Occipital lobe (tissue), 3 donors: ENCODE data around the gene AGRN. TPM values are rescaled to one million over a fixed set of nuclear protein-coding genes. Genes with fewer than 3 reads are reported as not detected.
"Not testable (repeated sequence)": the region's sequence is repeated elsewhere in the genome, so short reads cannot be mapped to it uniquely, and the experiment has no call there.

Experiments
- DNase-seq: peaks from one replicate; lab custom pipeline; 2025; lab: John Stamatoyannopoulos, UW
- small RNA-seq: library from RNA; depleted of rRNA; stranded (forward); fragments of <200 nt; gene quantifications from one replicate; pipeline ENCODE3, GENCODE V24; 2014
- total RNA-seq: library from RNA; depleted of rRNA; stranded (reverse); fragments of >200 nt; gene quantifications from one replicate; pipeline ENCODE4 v1.2.3, GENCODE V29; 2014

The AGRN gene
- total RNA-seq, 1 donor from 2014 or later = 71.9 TPM

DNA sequence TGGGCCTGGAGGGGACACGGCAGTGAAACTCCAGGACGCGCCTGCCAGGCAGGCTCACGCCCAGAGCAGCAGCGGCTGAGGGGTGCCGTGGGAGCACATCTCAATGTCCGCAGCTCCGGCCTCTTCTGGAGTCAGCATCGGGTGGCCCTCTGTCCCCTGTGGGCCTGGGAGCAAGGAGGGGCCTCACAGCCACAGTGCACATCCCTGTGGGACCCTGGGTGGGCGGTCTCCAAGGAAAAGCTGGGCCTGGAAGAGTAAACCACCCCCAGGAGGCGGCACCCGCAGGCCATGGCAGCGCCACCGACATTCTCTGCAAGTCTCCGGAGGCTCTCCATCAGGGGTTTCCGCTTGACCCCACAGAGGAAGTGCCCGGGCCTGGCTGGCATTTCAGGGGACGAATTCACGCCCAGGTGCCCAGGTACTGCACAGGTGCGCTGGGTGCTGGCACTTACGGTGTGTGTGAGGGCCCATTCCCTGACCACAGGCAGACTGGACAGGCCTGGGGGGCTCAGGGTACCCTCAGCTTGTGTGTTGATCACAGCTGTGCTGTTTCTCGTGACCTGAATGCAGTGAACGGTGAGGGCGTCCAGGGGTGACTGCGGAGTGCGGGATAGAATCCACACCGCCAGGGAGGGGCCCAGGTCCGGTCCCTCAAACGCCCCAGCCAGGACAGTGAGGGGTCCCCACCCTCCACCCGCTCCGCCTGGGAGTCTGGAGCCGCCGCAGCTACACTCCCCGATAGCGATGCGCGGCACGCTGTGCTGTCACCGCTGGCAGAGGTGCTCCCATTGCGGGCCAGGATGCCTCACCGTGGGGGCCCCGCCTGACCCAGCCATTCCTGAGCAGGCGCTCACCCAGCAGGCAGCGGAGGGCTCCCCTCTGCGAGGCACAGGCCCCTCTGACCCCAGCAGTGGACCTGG, 70.8 kb downstream of the AGRN start:
- no peak for DNase-seq

DNA sequence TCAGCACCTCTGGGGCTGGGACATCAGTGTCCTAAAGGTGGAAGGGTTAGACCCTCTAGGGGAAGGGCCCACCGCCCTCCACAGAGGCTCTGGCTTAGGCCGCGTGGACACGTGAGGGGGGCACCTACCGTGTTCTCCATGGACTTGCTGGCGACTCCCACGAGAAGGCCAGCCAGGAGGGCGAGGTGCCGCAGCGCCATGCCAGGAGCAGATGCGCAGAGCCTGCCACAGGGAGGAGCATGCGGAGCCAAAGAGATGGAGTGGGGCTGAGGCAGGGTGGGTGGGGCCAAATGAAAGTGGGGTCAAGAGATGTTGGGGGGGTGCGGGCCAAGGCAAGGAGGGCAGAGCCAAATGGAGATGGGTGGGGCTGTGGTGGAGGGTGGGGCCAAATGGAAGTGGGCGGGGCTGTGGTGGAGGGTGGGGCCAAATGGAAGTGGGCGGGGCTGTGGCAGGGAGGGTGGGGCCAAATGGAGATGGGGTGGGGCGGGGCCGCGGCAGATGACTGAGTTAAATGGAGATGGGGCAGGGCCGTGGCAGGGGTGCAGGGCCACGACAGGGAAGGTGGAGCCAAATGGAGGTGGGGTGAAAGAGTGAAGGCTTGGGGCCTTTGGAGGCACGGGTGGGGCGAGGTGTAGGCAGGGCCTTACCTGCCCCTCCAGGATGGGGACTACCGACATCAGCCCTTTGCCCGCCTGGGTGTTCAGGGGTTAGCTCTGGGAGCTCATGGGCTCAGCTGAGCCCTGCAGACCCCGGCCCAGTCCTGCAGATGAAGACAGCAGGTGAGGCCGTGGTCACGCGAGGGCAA, 71.6 kb downstream of the AGRN start:
- DNase-seq = no peak

DNA sequence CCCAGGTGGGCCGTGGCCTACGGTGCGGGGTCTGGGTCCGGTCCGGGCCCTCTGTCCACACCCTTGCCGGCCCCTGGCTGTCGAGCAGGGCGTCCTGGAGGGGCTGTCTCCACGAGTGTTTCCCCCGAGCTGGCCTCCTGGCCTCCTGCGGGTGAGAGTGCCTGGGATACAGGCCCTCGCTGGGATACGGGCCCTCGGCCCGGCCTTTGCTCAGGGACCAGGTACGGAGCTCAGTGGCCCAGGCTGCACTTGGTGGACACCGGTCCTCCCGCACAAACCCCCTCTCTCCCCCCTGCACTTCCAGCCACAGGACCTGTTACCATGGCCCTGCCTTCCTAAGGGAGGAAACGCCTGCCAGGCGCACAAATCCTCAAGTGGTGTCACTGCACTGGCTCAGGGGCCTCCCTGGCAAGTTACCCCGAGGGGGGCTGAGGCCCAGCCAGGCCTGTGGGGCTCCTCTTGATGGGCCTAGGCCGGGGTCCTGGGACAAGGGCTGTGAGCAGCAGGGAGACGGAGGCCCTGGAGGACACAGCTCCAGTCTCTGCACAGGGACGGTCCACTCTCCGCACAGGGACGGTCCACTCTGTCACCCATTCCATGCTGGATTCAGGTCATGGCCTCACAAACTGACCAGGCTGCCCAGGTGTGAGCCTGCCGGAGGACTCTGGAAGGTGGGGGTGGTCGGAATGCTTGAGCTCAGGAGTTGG, 72.4 kb downstream of the AGRN start:
- DNase-seq = no peak

DNA sequence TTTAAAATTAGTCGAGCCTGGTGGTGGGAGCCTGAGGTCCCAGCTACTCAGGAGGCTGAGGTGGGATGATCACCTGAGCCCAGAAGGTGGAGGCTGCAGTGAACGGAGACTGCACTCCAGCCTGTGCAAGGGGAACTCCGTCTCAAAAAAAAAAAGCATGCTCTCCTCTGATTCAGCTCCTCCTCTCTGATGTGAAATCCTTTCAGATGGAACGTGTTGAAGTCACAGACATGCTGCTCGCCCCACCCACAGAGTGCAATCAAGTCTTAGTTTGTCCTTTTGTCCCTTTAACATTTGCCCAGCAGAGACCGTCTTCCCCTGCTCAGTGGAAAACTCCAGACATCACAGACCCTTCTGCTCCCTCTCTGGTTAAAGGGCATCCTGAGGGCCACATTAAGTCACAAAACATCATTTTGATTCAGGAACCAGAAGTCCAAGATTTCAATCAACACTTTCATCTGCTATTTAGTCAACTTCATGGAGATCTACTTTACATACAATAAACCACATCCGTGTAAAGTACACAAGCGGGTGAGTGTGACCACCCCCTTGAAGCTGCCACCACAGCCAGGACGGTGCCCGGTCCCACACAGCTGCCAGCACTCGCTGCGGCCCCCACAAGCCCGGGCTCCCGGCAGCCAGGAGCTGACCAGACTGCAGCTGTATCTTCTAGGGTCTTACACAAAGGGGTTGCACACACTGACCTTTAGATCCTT, 73.1 kb downstream of the AGRN start:
- no peak for DNase-seq

DNA sequence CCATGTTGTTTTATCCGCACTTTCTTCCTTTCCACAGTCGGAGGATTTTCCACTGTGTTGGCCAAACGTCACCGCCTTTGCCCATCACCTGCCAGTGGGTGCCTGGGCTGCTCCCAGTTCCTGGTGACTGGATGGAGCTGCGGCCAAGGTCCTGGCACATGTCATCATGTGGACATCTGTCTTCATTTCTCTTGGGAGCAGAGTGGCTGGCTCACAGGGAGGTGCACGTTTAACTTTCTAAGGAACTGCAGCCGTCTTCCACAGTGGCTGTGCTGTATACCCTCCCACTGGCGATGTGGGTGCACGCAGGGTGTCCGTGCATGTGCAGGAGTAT, 73.7 kb downstream of the AGRN start:
- DNase-seq = no peak

DNA sequence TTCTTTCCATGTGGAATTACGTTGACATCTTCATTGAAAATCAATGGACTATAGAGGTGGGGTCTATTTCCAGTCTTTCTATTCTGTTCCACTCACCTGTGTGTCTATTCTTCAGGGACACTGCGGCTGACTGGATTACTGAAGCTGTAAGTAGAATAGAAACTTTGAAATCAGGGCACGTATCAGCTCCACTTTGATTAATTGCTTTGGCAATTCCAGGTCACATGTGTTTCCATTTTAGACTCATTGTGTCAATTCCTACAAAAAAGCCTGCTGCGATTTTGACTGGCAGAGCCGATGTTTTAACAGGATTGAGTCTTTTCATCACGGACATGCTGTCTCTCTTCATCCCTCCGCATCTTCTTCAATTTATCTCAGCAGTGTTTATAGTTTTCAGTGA, 75.1 kb downstream of the AGRN start:
- no peak for DNase-seq

DNA sequence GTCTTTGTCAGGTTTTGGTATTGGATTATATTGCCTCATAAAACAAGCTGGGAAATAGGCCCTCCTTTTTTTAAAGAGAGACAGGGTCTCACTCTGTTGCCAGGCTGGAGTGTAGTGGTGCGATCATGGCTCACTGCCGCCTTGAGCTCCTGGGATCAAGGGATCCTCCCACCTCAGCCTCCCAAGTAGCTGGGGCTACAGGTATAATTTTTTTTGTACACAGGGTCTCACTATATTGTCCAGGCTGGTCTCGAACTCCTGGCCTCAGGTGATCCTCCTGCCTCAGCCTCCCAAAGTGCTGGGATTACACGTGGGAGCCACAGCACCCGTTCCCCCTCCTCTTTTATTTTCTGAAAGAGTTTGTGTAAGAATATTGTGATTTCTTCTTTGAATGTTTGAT, 76.2 kb downstream of the AGRN start:
- DNase-seq = not testable (repeated sequence)

DNA sequence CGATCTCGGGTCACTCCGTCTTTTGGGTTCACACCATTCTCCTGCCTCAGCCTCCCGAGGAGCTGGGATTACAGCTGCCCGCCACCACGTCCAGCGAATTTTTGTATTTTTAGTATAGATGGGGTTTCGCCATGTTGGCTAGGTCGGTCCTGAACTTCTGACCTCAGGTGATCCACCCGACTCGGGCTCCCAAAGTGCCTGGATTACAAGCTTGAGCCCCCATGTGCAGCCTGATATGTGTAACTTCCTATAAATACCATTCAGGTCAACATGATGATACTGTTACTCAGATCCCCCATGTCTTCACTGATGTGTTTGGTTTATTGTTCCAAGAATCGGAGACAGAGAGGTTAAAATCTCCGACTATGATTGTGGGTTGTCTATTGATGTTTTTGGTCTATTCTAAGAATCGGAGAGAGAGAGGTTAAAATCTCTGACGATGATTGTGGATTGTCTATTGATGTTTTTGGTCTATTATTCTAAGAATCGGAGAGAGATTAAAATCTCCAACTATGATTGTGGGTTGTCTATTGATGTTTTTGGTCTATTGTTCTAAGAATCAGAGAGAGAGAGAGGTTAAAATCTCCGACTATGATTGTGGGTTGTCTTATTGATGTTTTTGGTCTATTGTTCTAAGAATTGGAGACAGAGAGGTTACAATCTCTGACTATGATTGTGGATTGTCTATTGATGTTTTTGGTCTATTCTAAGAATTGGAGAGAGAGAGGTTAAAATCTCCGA, 78.9 kb downstream of the AGRN start:
- DNase-seq = no peak

DNA sequence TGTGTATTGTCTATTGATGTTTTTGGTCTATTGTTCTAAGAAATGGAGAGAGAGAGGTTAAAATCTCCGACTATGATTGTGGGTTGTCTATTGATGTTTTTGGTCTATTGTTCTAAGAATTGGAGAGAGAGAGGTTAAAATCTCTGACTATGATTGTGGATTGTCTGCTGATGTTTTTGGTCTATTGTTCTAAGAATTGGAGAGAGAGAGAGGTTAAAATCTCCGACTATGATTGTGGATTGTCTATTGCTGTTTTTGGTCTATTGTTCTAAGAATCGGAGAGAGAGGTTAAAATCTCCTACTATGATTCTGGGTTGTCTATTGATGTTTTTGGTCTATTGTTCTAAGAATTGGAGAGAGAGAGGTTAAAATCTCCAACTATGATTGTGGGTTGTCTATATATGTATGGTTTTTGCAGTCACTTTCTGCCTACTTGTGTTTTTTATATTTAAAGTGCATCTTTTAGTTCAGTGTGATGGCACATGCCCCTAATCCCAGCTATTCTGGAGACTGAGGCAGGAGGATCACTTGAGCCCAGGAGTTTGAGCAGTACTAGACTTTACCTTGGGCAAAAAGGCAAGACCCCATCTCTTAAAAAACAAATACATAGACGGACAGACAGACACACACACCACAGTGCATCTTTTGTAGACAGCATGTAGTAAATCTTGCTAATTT, 79.7 kb downstream of the AGRN start:
- no peak for DNase-seq

DNA sequence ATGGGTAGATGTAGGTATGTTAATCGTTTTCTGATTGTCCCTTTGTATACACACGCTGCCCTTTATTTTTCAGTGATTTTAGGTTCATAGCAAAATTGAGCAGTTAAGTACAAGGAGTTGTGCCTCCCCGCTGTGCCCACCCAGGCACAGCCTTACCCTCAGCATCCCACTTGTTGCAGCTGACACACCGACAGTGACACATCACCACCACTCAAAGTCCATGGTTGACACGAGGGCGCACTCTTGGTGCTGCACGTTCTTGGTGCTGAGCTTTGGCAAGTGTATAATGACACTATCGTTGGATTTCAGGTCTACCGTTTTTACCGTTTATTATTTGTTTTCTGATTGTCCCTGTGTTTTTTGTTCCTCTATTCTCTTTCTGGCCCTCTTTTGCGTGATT, 80.4 kb downstream of the AGRN start:
- DNase-seq = no peak

DNA sequence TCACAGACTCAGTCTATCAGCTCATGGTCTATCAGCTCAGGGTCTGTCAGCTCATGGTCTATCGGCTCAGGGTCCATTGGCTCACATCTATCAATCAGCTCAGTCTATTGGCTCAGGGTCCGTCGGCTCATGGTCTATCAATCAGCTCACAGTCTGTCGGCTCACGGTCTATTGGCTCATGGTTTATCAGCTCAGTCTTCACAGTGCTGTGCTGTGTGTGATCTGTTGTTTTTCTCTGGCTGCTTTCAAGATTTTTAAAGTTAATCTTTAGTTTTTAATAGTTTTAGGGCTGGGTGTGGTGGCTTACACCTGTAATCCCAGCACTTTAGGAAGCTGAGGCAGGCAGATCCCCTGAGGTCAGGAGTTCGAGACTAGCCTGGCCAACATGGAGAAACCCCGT, 81.6 kb downstream of the AGRN start:
- no peak for DNase-seq

DNA sequence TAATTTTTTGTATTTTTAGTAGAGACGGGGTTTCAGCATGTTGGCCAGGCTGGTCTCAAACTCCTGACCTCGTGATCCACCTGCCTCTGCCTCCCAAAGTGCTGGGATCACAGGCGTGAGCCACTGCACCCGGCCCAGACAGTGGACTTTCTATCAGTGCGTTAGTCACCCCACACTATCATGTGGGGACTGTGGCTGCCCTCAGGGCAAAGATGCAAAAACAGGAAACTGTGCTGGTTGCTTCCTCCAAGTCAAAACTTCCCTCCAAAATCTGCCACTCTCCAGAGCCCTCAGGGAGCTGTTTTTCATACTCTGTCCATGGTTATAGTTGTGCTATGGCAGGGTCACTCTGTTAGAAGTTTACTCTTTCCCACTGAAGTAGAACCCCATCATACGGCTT, 84.2 kb downstream of the AGRN start:
- not testable (repeated sequence) for DNase-seq

Small RNAs within 50 kb of the gene (small RNA-seq; reads per million reads assigned to genes)
- gene AL645608.3 = not detected

Other genes starting within 250 kb of the AGRN start
- 0.16 TPM for gene SAMD11, start 96.2 kb upstream of the AGRN start, total RNA-seq
- 52.7 TPM for gene NOC2L, start 60.9 kb upstream of the AGRN start, total RNA-seq
- gene KLHL17, start 59.5 kb upstream of the AGRN start, total RNA-seq = 6.1 TPM
- gene PLEKHN1, start 53.6 kb upstream of the AGRN start, total RNA-seq = not detected
- 0.47 TPM for gene PERM1, start 38.0 kb upstream of the AGRN start, total RNA-seq
- gene HES4, start 20.0 kb upstream of the AGRN start, total RNA-seq = 15.1 TPM
- 15.0 TPM for gene ISG15, start 6.6 kb upstream of the AGRN start, total RNA-seq
- not detected for gene RNF223, start 54.2 kb downstream of the AGRN start, total RNA-seq
- 5.5 TPM for gene C1orf159, start 96.0 kb downstream of the AGRN start, total RNA-seq
- not detected for gene TTLL10, start 153.8 kb downstream of the AGRN start, total RNA-seq
- not detected for gene TNFRSF18, start 186.5 kb downstream of the AGRN start, total RNA-seq
- gene TNFRSF4, start 194.0 kb downstream of the AGRN start, total RNA-seq = not detected
- 18.4 TPM for gene SDF4, start 211.9 kb downstream of the AGRN start, total RNA-seq
- 27.1 TPM for gene B3GALT6, start 212.1 kb downstream of the AGRN start, total RNA-seq
- not detected for gene C1QTNF12, start 226.6 kb downstream of the AGRN start, total RNA-seq